ENCODE results near the gene PMIS2.

The PMIS2 gene

GRCh38 chr19:35549174-35549788 is 36.7 kb upstream of the PMIS2 start:
- no peaks in the 10 kb centered on the region for H3K36me3 ChIP-seq (ENCODE audit: insufficient read depth, low read length)
- H3K4me1 ChIP-seq (ENCODE audit: control insufficient read depth, insufficient read depth, low read length, unreplicated experiment): peaks cover 6% of the 10 kb centered on the region
- H3K27me3 ChIP-seq (ENCODE audit: insufficient read depth, low read length): no peaks in the 10 kb centered on the region
- H3K79me2 ChIP-seq (ENCODE audit: control insufficient read depth, insufficient read depth, low read length, unreplicated experiment): peaks cover 19% of the 10 kb centered on the region
- no peak overlapping the region for H2AFZ ChIP-seq (ENCODE audit: low read length, unreplicated experiment)
- no peak overlapping the region for H3K27ac ChIP-seq (ENCODE audit: low read depth, low read length)
- H3K4me3 ChIP-seq (ENCODE audit: low read depth, low read length): no peak overlapping the region

GRCh38 chr19:35549879-35550523 is 36.0 kb upstream of the PMIS2 start:
- no peak overlapping the region for H3K27ac ChIP-seq (ENCODE audit: low read depth, low read length)
- H3K4me3 ChIP-seq (ENCODE audit: low read depth, low read length): no peak overlapping the region
- H3K4me1 ChIP-seq (ENCODE audit: control insufficient read depth, insufficient read depth, low read length, unreplicated experiment): peaks cover 3% of the 10 kb centered on the region
- H3K79me2 ChIP-seq (ENCODE audit: control insufficient read depth, insufficient read depth, low read length, unreplicated experiment): peaks cover 12% of the 10 kb centered on the region
- H2AFZ ChIP-seq (ENCODE audit: low read length, unreplicated experiment): no peak overlapping the region
- H3K27me3 ChIP-seq (ENCODE audit: insufficient read depth, low read length): no peaks in the 10 kb centered on the region
- H3K36me3 ChIP-seq (ENCODE audit: insufficient read depth, low read length): no peaks in the 10 kb centered on the region

- H3K27ac ChIP-seq (ENCODE audit: low read depth, low read length): no peak overlapping the region
- H3K4me1 ChIP-seq (ENCODE audit: control insufficient read depth, insufficient read depth, low read length, unreplicated experiment): peaks cover 3% of the 10 kb centered on the region
- no peak overlapping the region for H3K4me3 ChIP-seq (ENCODE audit: low read depth, low read length)
- peaks cover 5% of the 10 kb centered on the region for H3K79me2 ChIP-seq (ENCODE audit: control insufficient read depth, insufficient read depth, low read length, unreplicated experiment)
- H3K36me3 ChIP-seq (ENCODE audit: insufficient read depth, low read length): no peaks in the 10 kb centered on the region
- no peak overlapping the region for H2AFZ ChIP-seq (ENCODE audit: low read length, unreplicated experiment)
- H3K27me3 ChIP-seq (ENCODE audit: insufficient read depth, low read length): no peaks in the 10 kb centered on the region
These were observed 34.7 kb upstream of the PMIS2 start for GRCh38 chr19:35551091-35551810.

GRCh38 chr19:35552534-35553384 is 33.2 kb upstream of the PMIS2 start:
- Histone ChIP-seq H3K27me3 (ENCODE audit: insufficient read depth, low read length) (no peaks in the 10 kb centered on the region), H3K79me2 (ENCODE audit: control insufficient read depth, insufficient read depth, low read length, unreplicated experiment) (no peaks in the 10 kb centered on the region), H3K27ac (ENCODE audit: low read depth, low read length) (no peak overlapping the region), H3K4me3 (ENCODE audit: low read depth, low read length) (no peak overlapping the region), H2AFZ (ENCODE audit: low read length, unreplicated experiment) (no peak overlapping the region), H3K4me1 (ENCODE audit: control insufficient read depth, insufficient read depth, low read length, unreplicated experiment) (no peaks in the 10 kb centered on the region), H3K36me3 (ENCODE audit: insufficient read depth, low read length) (no peaks in the 10 kb centered on the region)

- Histone ChIP-seq H3K4me3 (ENCODE audit: low read depth, low read length) (no peak overlapping the region), H3K79me2 (ENCODE audit: control insufficient read depth, insufficient read depth, low read length, unreplicated experiment) (no peaks in the 10 kb centered on the region), H3K27ac (ENCODE audit: low read depth, low read length) (no peak overlapping the region), H3K27me3 (ENCODE audit: insufficient read depth, low read length) (peaks cover 5% of the 10 kb centered on the region; the same call in 1 of the 2 replicates), H3K4me1 (ENCODE audit: control insufficient read depth, insufficient read depth, low read length, unreplicated experiment) (no peaks in the 10 kb centered on the region), H3K36me3 (ENCODE audit: insufficient read depth, low read length) (no peaks in the 10 kb centered on the region), H2AFZ (ENCODE audit: low read length, unreplicated experiment) (no peak overlapping the region)
These were observed 32.5 kb upstream of the PMIS2 start for GRCh38 chr19:35553385-35554000.

- Histone ChIP-seq H3K36me3 (ENCODE audit: insufficient read depth, low read length) (no peaks in the 10 kb centered on the region), H3K79me2 (ENCODE audit: control insufficient read depth, insufficient read depth, low read length, unreplicated experiment) (no peaks in the 10 kb centered on the region), H3K4me1 (ENCODE audit: control insufficient read depth, insufficient read depth, low read length, unreplicated experiment) (no peaks in the 10 kb centered on the region), H3K27me3 (ENCODE audit: insufficient read depth, low read length) (peaks cover 11% of the 10 kb centered on the region; the same call in 1 of the 2 replicates), H2AFZ (ENCODE audit: low read length, unreplicated experiment) (no peak overlapping the region), H3K4me3 (ENCODE audit: low read depth, low read length) (no peak overlapping the region), H3K27ac (ENCODE audit: low read depth, low read length) (no peak overlapping the region)
These were observed 31.9 kb upstream of the PMIS2 start for GRCh38 chr19:35554076-35554475.

- Histone ChIP-seq H3K4me3 (ENCODE audit: low read depth, low read length) (no peak overlapping the region), H2AFZ (ENCODE audit: low read length, unreplicated experiment) (no peak overlapping the region), H3K27me3 (ENCODE audit: insufficient read depth, low read length) (peaks cover 16% of the 10 kb centered on the region), H3K4me1 (ENCODE audit: control insufficient read depth, insufficient read depth, low read length, unreplicated experiment) (no peaks in the 10 kb centered on the region), H3K79me2 (ENCODE audit: control insufficient read depth, insufficient read depth, low read length, unreplicated experiment) (no peaks in the 10 kb centered on the region), H3K27ac (ENCODE audit: low read depth, low read length) (no peak overlapping the region), H3K36me3 (ENCODE audit: insufficient read depth, low read length) (no peaks in the 10 kb centered on the region)
These were observed 30.5 kb upstream of the PMIS2 start for GRCh38 chr19:35555301-35556005.

- Histone ChIP-seq H2AFZ (ENCODE audit: low read length, unreplicated experiment) (no peak overlapping the region), H3K27ac (ENCODE audit: low read depth, low read length) (no peak overlapping the region), H3K36me3 (ENCODE audit: insufficient read depth, low read length) (no peaks in the 10 kb centered on the region), H3K4me3 (ENCODE audit: low read depth, low read length) (no peak overlapping the region), H3K4me1 (ENCODE audit: control insufficient read depth, insufficient read depth, low read length, unreplicated experiment) (no peaks in the 10 kb centered on the region), H3K79me2 (ENCODE audit: control insufficient read depth, insufficient read depth, low read length, unreplicated experiment) (no peaks in the 10 kb centered on the region), H3K27me3 (ENCODE audit: insufficient read depth, low read length) (peaks cover 16% of the 10 kb centered on the region)
These were observed 29.9 kb upstream of the PMIS2 start for GRCh38 chr19:35556025-35556590.

- no peak overlapping the region for H3K4me3 ChIP-seq (ENCODE audit: low read depth, low read length)
- peaks cover 16% of the 10 kb centered on the region for H3K27me3 ChIP-seq (ENCODE audit: insufficient read depth, low read length)
- no peak overlapping the region for H3K27ac ChIP-seq (ENCODE audit: low read depth, low read length)
- no peaks in the 10 kb centered on the region for H3K4me1 ChIP-seq (ENCODE audit: control insufficient read depth, insufficient read depth, low read length, unreplicated experiment)
- H3K79me2 ChIP-seq (ENCODE audit: control insufficient read depth, insufficient read depth, low read length, unreplicated experiment): no peaks in the 10 kb centered on the region
- H2AFZ ChIP-seq (ENCODE audit: low read length, unreplicated experiment): no peak overlapping the region
- no peaks in the 10 kb centered on the region for H3K36me3 ChIP-seq (ENCODE audit: insufficient read depth, low read length)
These were observed 29.0 kb upstream of the PMIS2 start for GRCh38 chr19:35556846-35557538.
